Endothelial cell (in vitro differentiated cells): ENCODE measurements around the gene C1QA. TPM values are rescaled to one million over a fixed set of nuclear protein-coding genes. Genes with fewer than 3 reads are reported as not detected.

Experiments used
- DNase-seq: peaks from one replicate; pipeline ENCODE4 v3.0.0; 2021; ENCODE audit warnings: low spot score
- H3K27ac Mint-ChIP-seq: one replicate; pipeline ENCODE4 v1.8.0; 2021; ENCODE audit warnings: mixed read lengths, inconsistent platforms; ENCODE audit not compliant: unreplicated experiment
- H3K27me3 Mint-ChIP-seq: one replicate; pipeline ENCODE4 v1.8.0; 2021; ENCODE audit warnings: mild to moderate bottlenecking, moderate library complexity, mixed read lengths, inconsistent platforms; ENCODE audit not compliant: unreplicated experiment
- H3K36me3 Mint-ChIP-seq: one replicate; pipeline ENCODE4 v1.8.0; 2021; ENCODE audit warnings: mild to moderate bottlenecking, low read depth, mixed read lengths, inconsistent platforms; ENCODE audit not compliant: unreplicated experiment
- H3K4me1 Mint-ChIP-seq: one replicate; pipeline ENCODE4 v1.8.0; 2021; ENCODE audit warnings: mild to moderate bottlenecking, mixed read lengths, inconsistent platforms; ENCODE audit not compliant: unreplicated experiment
- H3K4me3 Mint-ChIP-seq: one replicate; pipeline ENCODE4 v1.8.0; 2021; ENCODE audit warnings: mild to moderate bottlenecking, mixed read lengths, inconsistent platforms; ENCODE audit not compliant: unreplicated experiment
- H3K9me3 Mint-ChIP-seq: one replicate; pipeline ENCODE4 v1.8.0; 2021; ENCODE audit warnings: mixed read lengths, inconsistent platforms; ENCODE audit not compliant: unreplicated experiment
- total RNA-seq: library from RNA; stranded (reverse); fragmentation: NEBNext Ultra II Directional; extraction: Animal tissue kit (Norgen Biotek cat#: 25700); gene quantifications from one replicate; pipeline ENCODE4 v1.2.1, GENCODE V29; 2021; ENCODE audit not compliant: unreplicated experiment
- TF ChIP-seq, protein P1 (sequence below): fragments of 200-600 bp; sonication (generic); IDR thresholded peaks from one replicate; pipeline ENCODE4 v1.5.0; 2021; ENCODE audit warnings: antibody characterized with exemption; ENCODE audit not compliant: unreplicated experiment

Gene C1QA
- total RNA-seq, 1 donor from 2014 or later = not detected

DNA sequence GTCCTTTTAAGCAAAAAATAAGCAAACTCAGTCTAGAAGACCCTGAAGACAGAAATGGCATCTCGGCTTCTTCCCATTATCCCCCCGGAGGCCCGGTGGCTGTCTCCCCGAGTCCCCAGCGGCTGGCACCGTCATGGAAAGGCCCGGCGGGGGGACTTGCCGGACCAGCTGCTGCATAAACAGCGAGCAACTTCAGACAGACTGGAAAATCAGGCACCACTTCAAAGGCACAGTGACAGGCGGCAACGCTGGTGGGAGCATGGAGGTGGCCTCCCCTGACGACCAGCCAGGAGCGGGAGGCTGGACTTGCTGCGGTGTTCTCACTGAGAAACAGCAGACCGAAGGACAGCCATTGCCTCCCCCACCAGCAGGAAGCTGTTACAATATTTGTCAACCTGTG is 18.4 kb upstream of the C1QA start:
- Mint-ChIP-seq H3K36me3 (no peaks in the 10 kb centered on the region), H3K27ac (no peak overlapping the region), H3K4me1 (no peaks in the 10 kb centered on the region), H3K4me3 (no peak overlapping the region), H3K27me3 (peaks cover 4% of the 10 kb centered on the region), H3K9me3 (no peaks in the 10 kb centered on the region)
- DNase-seq = no peak
- TF ChIP-seq, protein P1, sequence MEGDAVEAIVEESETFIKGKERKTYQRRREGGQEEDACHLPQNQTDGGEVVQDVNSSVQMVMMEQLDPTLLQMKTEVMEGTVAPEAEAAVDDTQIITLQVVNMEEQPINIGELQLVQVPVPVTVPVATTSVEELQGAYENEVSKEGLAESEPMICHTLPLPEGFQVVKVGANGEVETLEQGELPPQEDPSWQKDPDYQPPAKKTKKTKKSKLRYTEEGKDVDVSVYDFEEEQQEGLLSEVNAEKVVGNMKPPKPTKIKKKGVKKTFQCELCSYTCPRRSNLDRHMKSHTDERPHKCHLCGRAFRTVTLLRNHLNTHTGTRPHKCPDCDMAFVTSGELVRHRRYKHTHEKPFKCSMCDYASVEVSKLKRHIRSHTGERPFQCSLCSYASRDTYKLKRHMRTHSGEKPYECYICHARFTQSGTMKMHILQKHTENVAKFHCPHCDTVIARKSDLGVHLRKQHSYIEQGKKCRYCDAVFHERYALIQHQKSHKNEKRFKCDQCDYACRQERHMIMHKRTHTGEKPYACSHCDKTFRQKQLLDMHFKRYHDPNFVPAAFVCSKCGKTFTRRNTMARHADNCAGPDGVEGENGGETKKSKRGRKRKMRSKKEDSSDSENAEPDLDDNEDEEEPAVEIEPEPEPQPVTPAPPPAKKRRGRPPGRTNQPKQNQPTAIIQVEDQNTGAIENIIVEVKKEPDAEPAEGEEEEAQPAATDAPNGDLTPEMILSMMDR = no peak

- Mint-ChIP-seq H3K9me3 (no peaks in the 10 kb centered on the region), H3K27me3 (peaks cover 4% of the 10 kb centered on the region), H3K27ac (no peak overlapping the region), H3K4me3 (no peak overlapping the region), H3K4me1 (no peaks in the 10 kb centered on the region), H3K36me3 (no peaks in the 10 kb centered on the region)
- DNase-seq = no peak
- TF ChIP-seq, protein P1 = no peak
Measured at GRCh38 chr1:22619252-22619651, 17.2 kb upstream of the C1QA start.

DNA sequence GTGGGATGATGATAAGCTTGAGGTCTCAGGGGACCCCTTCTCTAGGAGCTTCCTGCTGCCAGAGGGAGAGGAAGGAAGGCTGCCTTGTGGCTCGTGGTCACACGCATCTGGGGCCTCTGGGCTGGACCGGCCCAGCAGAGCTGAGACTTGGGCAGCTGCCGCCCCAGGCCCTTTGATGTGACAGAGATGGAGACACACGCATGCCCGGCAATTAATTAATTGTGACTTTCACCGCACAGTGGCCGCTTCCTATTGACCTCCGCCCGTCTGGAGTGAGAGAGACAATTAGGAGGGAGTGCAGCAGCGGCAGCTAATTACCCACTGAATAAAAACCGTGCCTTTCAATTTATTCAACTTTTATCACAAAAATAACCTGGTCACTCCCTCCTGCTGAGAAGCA is 16.6 kb upstream of the C1QA start:
- Mint-ChIP-seq H3K4me3 (no peak overlapping the region), H3K9me3 (no peaks in the 10 kb centered on the region), H3K36me3 (no peaks in the 10 kb centered on the region), H3K27ac (no peak overlapping the region), H3K4me1 (no peaks in the 10 kb centered on the region), H3K27me3 (peaks cover 2% of the 10 kb centered on the region)
- no peak for DNase-seq
- TF ChIP-seq, protein P1 = no peak

DNA sequence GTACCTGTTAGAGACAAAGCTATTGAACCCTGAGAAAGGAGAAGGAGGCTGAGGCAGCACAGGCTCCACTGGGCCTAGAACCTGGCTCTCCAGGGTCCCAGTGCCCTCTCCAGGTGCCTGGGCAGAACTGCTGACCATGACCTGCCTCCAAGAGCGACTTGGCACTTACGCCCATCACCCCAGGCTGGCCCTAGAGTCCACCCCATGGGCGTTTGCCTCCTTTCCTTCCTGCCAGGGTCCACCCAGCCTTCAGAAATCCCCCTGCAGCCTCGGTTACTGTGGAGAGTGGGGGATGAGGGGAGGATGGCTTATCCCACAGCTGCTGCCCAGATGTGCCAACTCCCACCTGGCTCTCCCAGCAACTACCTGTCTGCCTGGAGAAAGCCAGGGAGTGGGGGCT is 14.7 kb upstream of the C1QA start:
- Mint-ChIP-seq H3K27ac (no peak overlapping the region), H3K4me1 (no peaks in the 10 kb centered on the region), H3K9me3 (no peaks in the 10 kb centered on the region), H3K4me3 (no peak overlapping the region), H3K27me3 (no peaks in the 10 kb centered on the region), H3K36me3 (no peaks in the 10 kb centered on the region)
- TF ChIP-seq, protein P1 = no peak
- DNase-seq = no peak

DNA sequence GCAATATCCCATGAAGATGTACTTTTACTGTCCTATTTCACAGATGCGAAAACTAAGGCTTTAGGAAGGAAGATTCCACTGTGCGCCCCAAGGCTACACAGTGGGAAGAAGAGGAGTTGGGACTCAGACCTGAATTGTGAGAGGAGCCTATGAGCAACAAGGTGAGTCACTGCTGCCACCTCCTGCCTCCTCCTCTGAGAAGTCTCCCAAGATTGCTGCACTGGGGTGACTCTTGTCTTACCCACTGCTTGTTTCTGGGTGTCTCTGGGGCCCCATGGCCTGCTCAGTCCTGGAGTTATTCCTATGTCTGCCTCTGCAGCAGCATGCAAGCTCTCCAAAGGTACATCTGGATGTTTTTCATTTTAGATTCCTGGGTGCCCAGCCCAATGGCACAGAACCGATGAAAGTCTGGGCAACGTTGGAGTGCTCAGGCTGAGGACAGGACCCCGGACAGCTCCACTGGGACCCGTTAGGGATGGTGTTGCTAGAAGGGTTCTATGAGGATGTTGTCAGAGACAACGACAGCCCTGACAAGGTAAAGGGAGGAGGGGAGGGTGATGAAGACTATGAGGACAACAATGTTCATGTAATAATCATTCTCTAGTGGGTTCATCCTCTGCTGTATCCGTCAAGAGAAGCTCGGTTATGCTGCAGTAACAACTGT is 11.0 kb upstream of the C1QA start:
- Mint-ChIP-seq H3K36me3 (no peaks in the 10 kb centered on the region), H3K9me3 (no peaks in the 10 kb centered on the region), H3K27ac (no peak overlapping the region), H3K4me1 (no peaks in the 10 kb centered on the region), H3K4me3 (no peak overlapping the region), H3K27me3 (no peaks in the 10 kb centered on the region)
- TF ChIP-seq, protein P1 = no peak
- peak; percentile 50 for DNase-seq
